Endothelial cell of umbilical vein (primary cell): Measurements from ENCODE around the gene GATAD2A. TPM values are rescaled to one million over a fixed set of nuclear protein-coding genes. Genes with fewer than 3 reads are reported as not detected.

Experiments used
- BruUV-seq: library from RNA; stranded (reverse); fragments of 400-500 nt; replicated peaks from 2 replicates; lab custom pipeline; 2021; lab: Mats Ljungman, UMichigan
- CTCF ChIA-PET: fragments of 300-600, 350-600 bp; sonication (Branson Sonifier 250); formaldehyde crosslinking; loops from one replicate; lab custom pipeline; 2021; ENCODE audit warnings: antibody characterized with exemption, inconsistent platforms; lab: Charles Lee
- POLR2A ChIA-PET: fragments of 300-600, 350-600 bp; sonication (Branson Sonifier 250); formaldehyde crosslinking; loops from one replicate; lab custom pipeline; 2021; ENCODE audit warnings: antibody characterized with exemption, inconsistent platforms; lab: Charles Lee
- DNase-seq: peaks from one replicate; pipeline ENCODE4 v3.0.0-alpha.2; 2011; ENCODE audit warnings: low read depth, low spot score
- FAIRE-seq: peaks from 2 replicates; lab custom pipeline; 2011; peaks lifted over from hg19 to GRCh38; lab: Jason Lieb, UNC
- H2AFZ ChIP-seq: 2 replicates; pipeline ENCODE4 v1.6.0; 2012; ENCODE audit warnings: low read depth, low read length, control low read depth, inconsistent platforms
- H3K27ac ChIP-seq: 2 replicates; pipeline ENCODE4 v1.5.1; 2011; ENCODE audit warnings: low read depth, mild to moderate bottlenecking, control low read depth, low read length, moderate library complexity; ENCODE audit not compliant: insufficient read depth
- H3K27me3 ChIP-seq, 2 experiments: 2 replicates each; pipeline versions ENCODE4 v1.6.0 to v1.6.1; 2011; ENCODE audit warnings: low read length in 2 of 2, mixed read lengths in 1 of 2; ENCODE audit not compliant: control insufficient read depth in 2 of 2, insufficient read depth in 2 of 2
- H3K36me3 ChIP-seq, 2 experiments: 2 replicates in 1 of 2; 3 replicates in 1 of 2; pipeline ENCODE4 v1.5.1; 2011; ENCODE audit warnings: low read length in 2 of 2, mild to moderate bottlenecking in 1 of 2, moderate library complexity in 1 of 2; ENCODE audit not compliant: control insufficient read depth in 2 of 2, insufficient read depth in 2 of 2; ENCODE audit errors: extremely low read depth in 1 of 2
- H3K4me1 ChIP-seq: 3 replicates; pipeline ENCODE4 v1.5.1; 2011; ENCODE audit warnings: mild to moderate bottlenecking, low read length; ENCODE audit not compliant: control insufficient read depth, insufficient read depth; ENCODE audit errors: extremely low read depth
- H3K4me2 ChIP-seq: 2 replicates; pipeline ENCODE4 v1.6.1; 2011; ENCODE audit warnings: low read length, control low read depth, mixed read lengths; ENCODE audit not compliant: insufficient read depth
- H3K4me3 ChIP-seq, 3 experiments: fragments of 200-600 bp in 1 of 3; sonication (generic), shearing (Covaris generic) in 1 of 3; replicated peaks in 1 of 3; 2 replicates each; pipeline ENCODE4 v1.5.1; 2011 to 2016; ENCODE audit warnings: control low read depth in 3 of 3, low read length in 3 of 3, mild to moderate bottlenecking in 2 of 3, inconsistent platforms in 1 of 3, low read depth in 1 of 3, moderate library complexity in 1 of 3; ENCODE audit not compliant: insufficient read depth in 1 of 3
- H3K79me2 ChIP-seq: 2 replicates; pipeline ENCODE4 v1.6.0; 2012; ENCODE audit warnings: low read length, inconsistent platforms; ENCODE audit not compliant: control insufficient read depth, insufficient read depth
- H3K9ac ChIP-seq: replicated peaks from 2 replicates; pipeline ENCODE3; 2011; ENCODE audit warnings: low read length, control low read depth; ENCODE audit not compliant: insufficient read depth; ENCODE audit errors: extremely low read depth
- H3K9me1 ChIP-seq: replicated peaks from 3 replicates; pipeline ENCODE4 v1.6.0; 2011; ENCODE audit warnings: mild to moderate bottlenecking, low read length; ENCODE audit not compliant: control insufficient read depth, insufficient read depth; ENCODE audit errors: extremely low read depth
- H3K9me3 ChIP-seq: replicated peaks from 2 replicates; pipeline ENCODE4 v1.5.1; 2012; ENCODE audit warnings: low read length, inconsistent platforms; ENCODE audit not compliant: control insufficient read depth, insufficient read depth
- H4K20me1 ChIP-seq: replicated peaks from 2 replicates; pipeline ENCODE3; 2011; ENCODE audit warnings: mild to moderate bottlenecking, low read length; ENCODE audit not compliant: control insufficient read depth, insufficient read depth; ENCODE audit errors: extremely low read depth
- CTCF ChIP-seq, 2 donors: IDR thresholded peaks; 1 replicate in 1 of 2; 2 replicates in 1 of 2; pipeline ENCODE4 v1.5.1; 2011; ENCODE audit warnings: low read length in 2 of 2, mild to moderate bottlenecking in 2 of 2, moderate library complexity in 2 of 2, control low read depth in 1 of 2, inconsistent platforms in 1 of 2, low read depth in 1 of 2; ENCODE audit not compliant: insufficient read depth in 1 of 2; ENCODE audit errors: extremely low read depth in 1 of 2
- EZH2 ChIP-seq: IDR thresholded peaks from 2 replicates; pipeline ENCODE4 v1.6.1; 2012; ENCODE audit warnings: borderline replicate concordance, low read depth, mild to moderate bottlenecking, moderate library complexity, low read length, inconsistent platforms; ENCODE audit not compliant: severe bottlenecking
- FOS ChIP-seq: IDR thresholded peaks from 2 replicates; pipeline ENCODE4 v1.6.1; 2011; ENCODE audit warnings: mild to moderate bottlenecking, low read length, moderate library complexity, borderline replicate concordance; ENCODE audit not compliant: insufficient read depth
- GATA2 ChIP-seq: IDR thresholded peaks from 2 replicates; pipeline ENCODE4 v1.7.0; 2011; ENCODE audit warnings: low read depth, mild to moderate bottlenecking, moderate library complexity, mixed read lengths, low read length; ENCODE audit not compliant: insufficient read length, insufficient read depth
- JUN ChIP-seq: IDR thresholded peaks from 2 replicates; pipeline ENCODE4 v1.6.1; 2011; ENCODE audit warnings: borderline replicate concordance, low read depth; ENCODE audit not compliant: insufficient read length, insufficient read depth
- MAX ChIP-seq: IDR thresholded peaks from 2 replicates; pipeline ENCODE4 v1.6.1; 2011; ENCODE audit not compliant: insufficient read depth, insufficient read length
- MYC ChIP-seq: IDR thresholded peaks from one replicate; pipeline ENCODE4 v1.6.1; 2011; ENCODE audit warnings: mild to moderate bottlenecking, low read depth, low read length
- POLR2A ChIP-seq: IDR thresholded peaks from 2 replicates; pipeline ENCODE4 v1.6.1; 2012; ENCODE audit warnings: low read depth, mild to moderate bottlenecking, control low read depth, low read length
- POLR2AphosphoS5 ChIP-seq: IDR thresholded peaks from 2 replicates; pipeline ENCODE4 v1.6.1; 2012; ENCODE audit warnings: low read depth, mild to moderate bottlenecking, control low read depth, low read length, moderate library complexity; ENCODE audit not compliant: insufficient read depth
- dilution Hi-C: fragments of 300-500 bp; cut with MboI; formaldehyde crosslinking; loops from one replicate; pipeline ENCODE4 v1.15.0; 2019; ENCODE audit warnings: low sequenced_read_pairs; ENCODE audit not compliant: extremely low pct_ligation_motif_present
- intact Hi-C: fragments of 100-400 bp; cut with micrococcal nuclease; formaldehyde crosslinking; loops from one replicate; pipeline ENCODE4 v1.10.0; 2022
- polyA plus RNA-seq, 4 experiments: library from polyadenylated mRNA; depleted of rRNA in 3 of 4; stranded (reverse) in 3 of 4; unstranded in 1 of 4; fragments of >200 nt; gene quantifications; 2 replicates each; pipeline versions ENCODE4 v1.2.1 to v1.2.3, GENCODE V29; 2011 to 2012; ENCODE audit warnings: missing spikeins in 1 of 4
- total RNA-seq: library from RNA; stranded (reverse); gene quantifications from 2 replicates; pipeline ENCODE4 v1.2.3, GENCODE V29; 2021

Gene GATAD2A
- total and polyA plus RNA-seq, 2 donors (not counting 3 experiments of a cell fraction or from before 2014, with no cell fraction given), result 27.3 to 134 TPM

- no peak overlapping the region for H3K27ac ChIP-seq
- no peak overlapping the region for H3K9ac ChIP-seq
- H3K9me3 ChIP-seq, result no peaks in the 10 kb centered on the region
- BruUV-seq, result no TSS peak
- H3K4me1 ChIP-seq, result peaks cover 29% of the 10 kb centered on the region
- dilution Hi-C loops (no loop called here), intact Hi-C loops (loop anchor here (10.0 kb wide), 1 partner anchor 291 kb away; the partner anchor contains the start of genes BORCS8 and RFXANK)
- peaks cover 71% of the 10 kb centered on the region for H3K79me2 ChIP-seq
- H3K36me3 ChIP-seq, result peaks cover 0 to 4% of the 10 kb centered on the region in 2 experiments
- no peak for TF ChIP-seq CTCF (IDR thresholded peaks at IDR 0.05; ENCODE audit: extremely low read depth in 1 of 2, insufficient read depth in 1 of 2, low read depth in 1 of 2, low read length in 2 of 2)
- no peak for TF ChIP-seq JUN
- TF ChIP-seq MYC, result no peak
- TF ChIP-seq GATA2, result no peak
- no peak for TF ChIP-seq POLR2A
- TF ChIP-seq FOS, result no peak
- no peak for TF ChIP-seq POLR2AphosphoS5
- no peak for TF ChIP-seq MAX
- TF ChIP-seq EZH2, result no peak
- H3K4me3 ChIP-seq, result no peak overlapping the region
- no peak for FAIRE-seq
- H3K9me1 ChIP-seq, result no peaks in the 10 kb centered on the region
- no peak overlapping the region for H2AFZ ChIP-seq
- H3K4me2 ChIP-seq, result no peak overlapping the region
- no peaks in the 10 kb centered on the region for H3K27me3 ChIP-seq
- H4K20me1 ChIP-seq, result no peaks in the 10 kb centered on the region
- POLR2A ChIA-PET, result no interaction called here
- CTCF ChIA-PET, result interaction anchor here (0.9 kb wide), 1 partner anchor 44 kb away, joined by 3 read pairs; no protein-coding TSS in a partner anchor
- no peak for DNase-seq
Observed at GRCh38 chr19:19485998-19486290, 80.5 kb downstream of the GATAD2A start.
